Transverse colon (tissue), 4 donors: ENCODE measurements around the gene ARRB1.

Experiments used
- EP300 ChIP-seq: sonication (generic); formaldehyde crosslinking; IDR thresholded peaks from one replicate; pipeline ENCODE4 v1.6.1; 2017; ENCODE audit warnings: antibody characterized with exemption, low read depth
- POLR2AphosphoS5 ChIP-seq, 3 donors: sonication (generic); formaldehyde crosslinking; IDR thresholded peaks; one replicate each; pipeline ENCODE4 v1.6.1; 2016; ENCODE audit warnings: antibody characterized with exemption in 3 of 3
- TF ChIP-seq, protein P1 (sequence below), 5 experiments: fragments of 200-600 bp in 3 of 5; fragments of 450-650 bp in 2 of 5; sonication (generic) in 3 of 5; IDR thresholded peaks; 1 replicate in 2 of 5; 2 replicates in 3 of 5; pipeline ENCODE4 v1.5.1; 2016 to 2017; ENCODE audit warnings: antibody characterized with exemption in 5 of 5, inconsistent platforms in 3 of 5, mild to moderate bottlenecking in 2 of 5, moderate library complexity in 1 of 5

DNA sequence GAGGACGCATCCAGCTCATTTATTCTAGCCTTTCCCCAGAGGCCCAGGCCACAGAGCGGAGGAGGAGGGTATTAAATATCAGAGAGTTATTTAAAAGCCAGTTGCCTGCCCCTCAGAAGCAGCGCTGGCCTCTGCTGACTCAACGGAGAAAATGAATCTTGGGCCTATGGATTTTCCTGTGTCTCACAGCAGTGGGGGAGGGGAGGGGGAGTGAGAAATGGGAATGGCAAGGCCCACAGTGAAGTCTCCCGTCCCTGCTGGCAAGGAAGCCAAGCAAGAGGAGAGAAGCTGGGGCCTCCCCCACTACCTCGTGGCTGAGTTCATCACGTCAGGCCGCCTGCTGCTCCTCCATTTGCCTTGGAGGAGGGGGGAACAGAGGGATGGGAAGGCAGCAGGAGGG lies 115.4 kb downstream of the ARRB1 start:
- TF ChIP-seq, protein P1, sequence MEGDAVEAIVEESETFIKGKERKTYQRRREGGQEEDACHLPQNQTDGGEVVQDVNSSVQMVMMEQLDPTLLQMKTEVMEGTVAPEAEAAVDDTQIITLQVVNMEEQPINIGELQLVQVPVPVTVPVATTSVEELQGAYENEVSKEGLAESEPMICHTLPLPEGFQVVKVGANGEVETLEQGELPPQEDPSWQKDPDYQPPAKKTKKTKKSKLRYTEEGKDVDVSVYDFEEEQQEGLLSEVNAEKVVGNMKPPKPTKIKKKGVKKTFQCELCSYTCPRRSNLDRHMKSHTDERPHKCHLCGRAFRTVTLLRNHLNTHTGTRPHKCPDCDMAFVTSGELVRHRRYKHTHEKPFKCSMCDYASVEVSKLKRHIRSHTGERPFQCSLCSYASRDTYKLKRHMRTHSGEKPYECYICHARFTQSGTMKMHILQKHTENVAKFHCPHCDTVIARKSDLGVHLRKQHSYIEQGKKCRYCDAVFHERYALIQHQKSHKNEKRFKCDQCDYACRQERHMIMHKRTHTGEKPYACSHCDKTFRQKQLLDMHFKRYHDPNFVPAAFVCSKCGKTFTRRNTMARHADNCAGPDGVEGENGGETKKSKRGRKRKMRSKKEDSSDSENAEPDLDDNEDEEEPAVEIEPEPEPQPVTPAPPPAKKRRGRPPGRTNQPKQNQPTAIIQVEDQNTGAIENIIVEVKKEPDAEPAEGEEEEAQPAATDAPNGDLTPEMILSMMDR (IDR thresholded peaks at IDR 0.05), result no peak
- no peak for TF ChIP-seq EP300
- TF ChIP-seq POLR2AphosphoS5 (IDR thresholded peaks at IDR 0.05), result no peak
